ENCODE data around the gene CAMTA2. TPM values are rescaled to one million over a fixed set of nuclear protein-coding genes. Genes with fewer than 3 reads are reported as not detected.
"Not testable (repeated sequence)": the region's sequence is repeated elsewhere in the genome, so short reads cannot be mapped to it uniquely, and the experiment has no call there.

The CAMTA2 gene
- total and polyA plus RNA-seq, 2 donors (not counting 1 experiment from before 2014, with no cell fraction given), result 12.4 to 18.3 TPM

- H3K36me3 ChIP-seq (ENCODE audit: control insufficient read depth, insufficient read depth, low read length), result peaks cover 6% of the 10 kb centered on the region
- DNase-seq (ENCODE audit: low read depth in 2 of 2), result no peak
- H3K4me3 ChIP-seq (replicated peaks in 1 of 4; ENCODE audit: control extremely low read depth in 1 of 4, insufficient read depth in 1 of 4, low read depth in 3 of 4, low read length in 4 of 4), result no peak within 1 kb of the TSS
- H3K4me2 ChIP-seq (ENCODE audit: extremely low read depth, insufficient read depth, low read length), result no peak within 1 kb of the TSS
- no peaks in the 10 kb centered on the region for H3K27me3 ChIP-seq (ENCODE audit: control insufficient read depth, insufficient read depth, low read length)
- H2AFZ ChIP-seq (ENCODE audit: low read length), result no peak within 1 kb of the TSS
- peaks cover 3% of the 10 kb centered on the region for H3K4me1 ChIP-seq (ENCODE audit: control insufficient read depth, extremely low read depth, insufficient read depth, low read length)
- H3K9ac ChIP-seq (ENCODE audit: insufficient read depth, low read length), result no peak within 1 kb of the TSS
- H3K79me2 ChIP-seq (ENCODE audit: control insufficient read depth, insufficient read depth, low read length), result no peaks in the 10 kb centered on the region
- H3K27ac ChIP-seq (ENCODE audit: insufficient read depth, low read length), result no peak within 1 kb of the TSS
- H3K9me3 ChIP-seq (ENCODE audit: control insufficient read depth, insufficient read depth, low read depth, low read length), result no peaks in the 10 kb centered on the region
- no peaks in the 10 kb centered on the region for H4K20me1 ChIP-seq (ENCODE audit: control insufficient read depth, extremely low read depth, insufficient read depth, low read length)
- TF ChIP-seq EZH2 (IDR thresholded peaks at IDR 0.05; ENCODE audit: low read length, missing control alignments) (no peak), CTCF (conservative IDR thresholded peaks at IDR 0.05 in 1 of 2, IDR thresholded peaks at IDR 0.05 in 1 of 2; ENCODE audit: low read depth in 1 of 2, low read length in 2 of 2) (no peak)
Measured at GRCh38 chr17:4931963-4932362, 55.5 kb downstream of the CAMTA2 start, which contains the start of gene GP1BA. GP1BA (plus strand) TSS chr17:4932277; CDS start chr17:4932605, 328 bp downstream.

- H3K4me1 ChIP-seq (ENCODE audit: control insufficient read depth, extremely low read depth, insufficient read depth, low read length), result no peaks in the 10 kb centered on the region
- no peak overlapping the region for H3K9ac ChIP-seq (ENCODE audit: insufficient read depth, low read length)
- H3K4me3 ChIP-seq (replicated peaks in 1 of 4; ENCODE audit: control extremely low read depth in 1 of 4, insufficient read depth in 1 of 4, low read depth in 3 of 4, low read length in 4 of 4), result no peak overlapping the region
- no peaks in the 10 kb centered on the region for H3K9me3 ChIP-seq (ENCODE audit: control insufficient read depth, insufficient read depth, low read depth, low read length)
- H3K79me2 ChIP-seq (ENCODE audit: control insufficient read depth, insufficient read depth, low read length), result no peaks in the 10 kb centered on the region
- H3K27ac ChIP-seq (ENCODE audit: insufficient read depth, low read length), result no peak overlapping the region
- H4K20me1 ChIP-seq (ENCODE audit: control insufficient read depth, extremely low read depth, insufficient read depth, low read length), result no peaks in the 10 kb centered on the region
- H3K4me2 ChIP-seq (ENCODE audit: extremely low read depth, insufficient read depth, low read length), result no peak overlapping the region
- TF ChIP-seq EZH2 (IDR thresholded peaks at IDR 0.05; ENCODE audit: low read length, missing control alignments) (no peak), CTCF (conservative IDR thresholded peaks at IDR 0.05 in 1 of 2, IDR thresholded peaks at IDR 0.05 in 1 of 2; ENCODE audit: low read depth in 1 of 2, low read length in 2 of 2) (no peak)
- no peak overlapping the region for H2AFZ ChIP-seq (ENCODE audit: low read length)
- H3K27me3 ChIP-seq (ENCODE audit: control insufficient read depth, insufficient read depth, low read length), result no peaks in the 10 kb centered on the region
- no peak for DNase-seq (ENCODE audit: low read depth in 2 of 2)
- no peaks in the 10 kb centered on the region for H3K36me3 ChIP-seq (ENCODE audit: control insufficient read depth, insufficient read depth, low read length)
Measured at GRCh38 chr17:4928881-4929280, 58.6 kb downstream of the CAMTA2 start.

GRCh38 chr17:4926577-4927335 lies 60.7 kb downstream of the CAMTA2 start:
- not testable (repeated sequence) for DNase-seq (ENCODE audit: low read depth in 2 of 2); H3K4me2 ChIP-seq (ENCODE audit: extremely low read depth, insufficient read depth, low read length); H4K20me1 ChIP-seq (ENCODE audit: control insufficient read depth, extremely low read depth, insufficient read depth, low read length); H3K9me3 ChIP-seq (ENCODE audit: control insufficient read depth, insufficient read depth, low read depth, low read length); H3K36me3 ChIP-seq (ENCODE audit: control insufficient read depth, insufficient read depth, low read length); H3K4me1 ChIP-seq (ENCODE audit: control insufficient read depth, extremely low read depth, insufficient read depth, low read length); H3K27ac ChIP-seq (ENCODE audit: insufficient read depth, low read length); H3K4me3 ChIP-seq (replicated peaks in 1 of 4; ENCODE audit: control extremely low read depth in 1 of 4, insufficient read depth in 1 of 4, low read depth in 3 of 4, low read length in 4 of 4); H3K9ac ChIP-seq (ENCODE audit: insufficient read depth, low read length); H3K27me3 ChIP-seq (ENCODE audit: control insufficient read depth, insufficient read depth, low read length); H2AFZ ChIP-seq (ENCODE audit: low read length); H3K79me2 ChIP-seq (ENCODE audit: control insufficient read depth, insufficient read depth, low read length)

Data from fibroblast of lung (primary cell).